ENCODE data around the gene RAD52.

RAD52 gene

GRCh38 chr12:870378-870777 is 79.1 kb downstream of the RAD52 start:
- DNase-seq (ENCODE audit: low read depth in 2 of 2) = no peak

- DNase-seq (ENCODE audit: low read depth in 2 of 2) = no peak
These were observed 80.8 kb downstream of the RAD52 start for GRCh38 chr12:868722-869121.

- DNase-seq (ENCODE audit: low read depth in 2 of 2) = no peak
These were observed 81.6 kb downstream of the RAD52 start for GRCh38 chr12:867905-868304.

DNA sequence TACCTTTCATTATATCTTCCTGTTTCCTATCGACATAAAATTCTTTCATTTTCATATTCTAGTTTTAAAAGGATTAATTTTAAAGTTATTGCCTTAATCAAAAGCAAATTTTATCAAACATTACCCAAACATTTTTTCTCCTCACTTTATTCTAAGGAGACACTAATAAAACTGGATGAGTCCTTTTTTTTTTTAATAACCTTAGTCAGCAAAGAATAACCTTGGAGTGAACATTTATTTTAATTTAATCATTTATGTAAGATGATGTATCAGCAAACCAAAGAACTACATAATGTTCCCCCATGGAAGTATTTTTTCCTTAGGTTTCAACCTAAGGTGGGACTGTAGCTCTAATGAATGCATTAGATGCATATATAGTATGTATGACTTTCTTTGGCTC is 83.9 kb downstream of the RAD52 start:
- no peak for DNase-seq (ENCODE audit: low read depth in 2 of 2)

DNA sequence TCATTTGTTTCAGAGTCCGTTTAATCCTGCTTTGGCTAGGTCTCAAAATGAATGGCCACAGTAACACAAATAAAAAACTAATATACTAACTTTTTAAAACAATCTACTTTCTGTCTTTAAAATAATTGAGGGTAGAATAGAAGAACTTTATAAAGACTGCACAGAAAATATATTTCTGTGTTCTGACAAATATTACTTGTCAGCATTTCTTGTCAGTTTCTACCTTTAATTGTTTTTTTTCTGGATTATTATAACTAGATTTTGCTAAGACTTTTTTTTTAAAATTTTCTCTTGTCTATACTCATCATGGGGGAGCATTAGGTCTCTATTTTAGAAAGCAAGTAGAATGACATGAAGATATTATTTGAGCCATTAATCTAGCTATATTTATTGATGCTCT is 86.2 kb downstream of the RAD52 start:
- DNase-seq (ENCODE audit: low read depth in 2 of 2) = no peak

DNA sequence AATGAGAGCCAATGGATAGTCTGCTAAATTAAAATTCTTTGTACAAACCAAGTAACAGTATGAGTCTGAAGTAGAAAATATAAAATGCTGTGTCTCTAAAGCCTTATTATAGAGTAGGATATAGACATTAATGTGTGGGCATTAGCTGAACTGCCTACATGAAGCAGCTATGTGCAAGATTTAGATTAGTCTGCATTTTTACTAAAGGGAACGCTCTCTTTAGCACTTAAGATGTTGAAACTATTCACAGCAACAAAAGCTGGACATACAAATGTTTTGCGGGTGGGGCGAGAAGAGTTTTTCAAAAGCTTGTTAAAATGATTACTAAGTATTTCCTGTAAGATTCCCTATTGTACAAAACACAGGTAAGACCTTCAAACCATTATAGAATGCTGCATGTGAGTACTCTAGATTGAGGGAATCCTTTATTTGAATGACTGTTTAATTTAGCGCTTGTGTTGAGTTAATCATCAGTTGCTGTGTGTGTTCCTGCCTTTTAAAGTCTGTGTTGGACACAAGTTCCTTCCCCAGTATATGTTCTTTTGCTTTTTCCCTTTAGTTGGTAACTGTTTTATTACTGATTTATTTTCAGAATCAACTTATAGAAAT is 87.1 kb downstream of the RAD52 start:
- DNase-seq (ENCODE audit: low read depth in 2 of 2) = no peak

Measured in stimulated activated CD8-positive, alpha-beta memory T cell treated with anti-CD3 and anti-CD28 coated beads, Interleukin-15, amount 100 ng/mL, for 4 hours (primary cell).